GM12878 (cell line): ENCODE results near the gene TRIM38. TPM values are rescaled to one million over a fixed set of nuclear protein-coding genes. Genes with fewer than 3 reads are reported as not detected.

Experiments
- BACH1 ChIP-seq: fragments of 450-650 bp; IDR thresholded peaks from 2 replicates; pipeline ENCODE4 v1.6.1; 2017; ENCODE audit warnings: mild to moderate bottlenecking, borderline replicate concordance
- CEBPZ ChIP-seq: fragments of 150-350 bp; IDR thresholded peaks from 2 replicates; pipeline ENCODE4 v1.6.1; 2016; ENCODE audit warnings: low read depth, low read length
- JUND ChIP-seq: IDR thresholded peaks from 2 replicates; pipeline ENCODE4 v1.6.1; 2012; ENCODE audit warnings: low read depth, mild to moderate bottlenecking, low read length, improper control_type of control experiment, moderate library complexity
- MLLT1 ChIP-seq: fragments of 450-650 bp; IDR thresholded peaks from 2 replicates; pipeline ENCODE4 v1.6.1; 2016; ENCODE audit warnings: mild to moderate bottlenecking
- POLR2A ChIP-seq: IDR thresholded peaks from 2 replicates; pipeline ENCODE4 v1.6.1; 2011; ENCODE audit warnings: low read depth, mild to moderate bottlenecking, low read length
- RBBP5 ChIP-seq: fragments of 200-600 bp; sonication (generic); conservative IDR thresholded peaks from 2 replicates; pipeline ENCODE4 v1.6.1; 2016
- STAT3 ChIP-seq: IDR thresholded peaks from 2 replicates; pipeline ENCODE4 v1.6.1; 2011; ENCODE audit warnings: low read depth, low read length, improper control_type of control experiment
- ZBTB40 ChIP-seq: fragments of 450-650 bp; IDR thresholded peaks from 2 replicates; pipeline ENCODE4 v1.6.1; 2016; ENCODE audit warnings: mild to moderate bottlenecking, moderate library complexity, borderline replicate concordance
- ZNF592 ChIP-seq: fragments of 450-650 bp; IDR thresholded peaks from 2 replicates; pipeline ENCODE4 v1.6.1; 2017; ENCODE audit warnings: mild to moderate bottlenecking, moderate library complexity
- polyA plus RNA-seq, 11 experiments: library from polyadenylated mRNA; depleted of rRNA in 4 of 11; unstranded in 6 of 11; stranded (reverse) in 5 of 11; fragments of >200 nt; fragmentation: Nextera tagmentation in 4 of 11; fragmentation: Illumina TruSeq in 1 of 11; extraction: Ambion mirVana in 4 of 11; extraction: Trizol in 1 of 11; gene quantifications; 1 replicate in 1 of 11; 2 replicates in 10 of 11; pipeline versions ENCODE4 v1.2.1 to v1.2.3, GENCODE V29; 2011 to 2016; ENCODE audit warnings: inconsistent platforms in 2 of 11, missing spikeins in 2 of 11, low read depth in 1 of 11
- total RNA-seq, 4 experiments: library from RNA; depleted of rRNA in 3 of 4; stranded (reverse); fragments of >200 nt in 3 of 4; fragmentation: Illumina TruSeq in 1 of 4; extraction: Trizol in 1 of 4; gene quantifications; 2 replicates each; pipeline versions ENCODE4 v1.2.1 to v1.2.3, GENCODE V29; 2013 to 2021

Gene TRIM38
- total and polyA plus RNA-seq, 10 of the 15 experiments (the other 5 are each of a cell fraction or from before 2014, with no cell fraction given) = 4.5 to 14.7 (median 11.1) TPM

GRCh38 chr6:26024651-26025046 is 62.0 kb downstream of the TRIM38 start (continued):
- no peak for TF ChIP-seq ZNF592
- TF ChIP-seq ZBTB40 = no peak
- no peak for TF ChIP-seq JUND
- TF ChIP-seq POLR2A = no peak
- no peak for TF ChIP-seq RBBP5
- no peak for TF ChIP-seq CEBPZ
- no peak for TF ChIP-seq MLLT1
- no peak for TF ChIP-seq BACH1
- TF ChIP-seq STAT3 = no peak
